ENCODE measurements around the gene TOR1AIP2.
A peak's percentile ranks its signal among the peaks of the same experiment; 100 is the strongest.

The TOR1AIP2 gene

DNA sequence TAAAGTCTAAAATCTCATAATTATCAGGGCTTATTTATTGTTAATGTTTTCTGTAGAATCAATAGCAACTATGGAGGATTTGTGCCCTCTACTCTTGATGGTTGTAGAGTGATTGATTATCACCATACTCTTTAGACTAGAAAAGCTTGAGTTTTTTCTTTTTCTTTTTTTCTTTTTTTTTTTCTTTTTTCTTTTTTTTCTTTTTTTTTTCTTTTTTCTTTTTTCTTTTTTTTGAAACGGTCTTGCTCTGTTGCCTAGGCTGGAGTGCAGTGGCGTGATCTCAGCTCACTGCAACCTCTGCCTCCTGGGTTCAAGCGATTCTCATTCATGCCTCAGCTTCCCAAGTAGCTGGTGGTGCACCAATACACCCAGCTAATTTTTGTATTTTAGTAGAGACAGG is 34.2 kb upstream of the TOR1AIP2 start:
- 100% methylated on average over 2 of the region's 3 CpGs; no CpG with 5 or more reads in 1 of the 2 experiments for WGBS, 2 experiments (ENCODE audit: insufficient coverage in 2 of 2)

DNA sequence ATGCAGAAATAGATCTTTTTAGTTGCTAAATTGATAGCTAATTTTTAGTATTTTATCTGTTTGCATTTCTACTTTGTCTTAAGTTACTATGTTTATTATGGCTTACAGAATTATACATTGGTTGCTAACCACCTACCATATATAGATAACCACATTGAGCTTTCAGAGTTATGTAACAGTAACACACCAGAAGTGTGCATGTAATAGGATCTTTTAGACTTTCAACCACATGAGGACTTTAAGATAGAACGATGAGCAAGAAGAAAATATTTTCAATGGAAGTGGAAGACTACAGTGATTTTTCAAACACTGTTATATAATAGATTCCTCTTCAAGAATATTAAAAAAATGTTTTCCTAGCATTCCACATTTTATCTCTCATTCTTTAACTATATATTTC is 33.3 kb upstream of the TOR1AIP2 start:
- Histone ChIP-seq H3K36me3 (ENCODE audit: control insufficient read depth, insufficient read depth, low read length) (peaks cover 54% of the 10 kb centered on the region), H3K9me3 (ENCODE audit: control insufficient read depth, low read length) (no peaks in the 10 kb centered on the region), H3K4me3 (ENCODE audit: extremely low read depth, insufficient read depth, low read length, poor library complexity, severe bottlenecking) (no peak overlapping the region), H3K4me1 (ENCODE audit: control insufficient read depth, insufficient read depth, low read length, poor library complexity, severe bottlenecking) (no peaks in the 10 kb centered on the region), H3K27ac (ENCODE audit: low read depth, low read length, severe bottlenecking) (no peak overlapping the region)
- no CpG with 5 or more reads among the region's 1 CpG for WGBS, 2 experiments (ENCODE audit: insufficient coverage in 2 of 2)

More for the DNA sequence above, 34.2 kb upstream of the TOR1AIP2 start:
- Histone ChIP-seq H3K4me1 (ENCODE audit: control insufficient read depth, insufficient read depth, low read length, poor library complexity, severe bottlenecking) (no peaks in the 10 kb centered on the region), H3K27ac (ENCODE audit: low read depth, low read length, severe bottlenecking) (no peak overlapping the region), H3K36me3 (ENCODE audit: control insufficient read depth, insufficient read depth, low read length) (peaks cover 54% of the 10 kb centered on the region), H3K9me3 (ENCODE audit: control insufficient read depth, low read length) (no peaks in the 10 kb centered on the region), H3K4me3 (ENCODE audit: extremely low read depth, insufficient read depth, low read length, poor library complexity, severe bottlenecking) (no peak overlapping the region)

DNA sequence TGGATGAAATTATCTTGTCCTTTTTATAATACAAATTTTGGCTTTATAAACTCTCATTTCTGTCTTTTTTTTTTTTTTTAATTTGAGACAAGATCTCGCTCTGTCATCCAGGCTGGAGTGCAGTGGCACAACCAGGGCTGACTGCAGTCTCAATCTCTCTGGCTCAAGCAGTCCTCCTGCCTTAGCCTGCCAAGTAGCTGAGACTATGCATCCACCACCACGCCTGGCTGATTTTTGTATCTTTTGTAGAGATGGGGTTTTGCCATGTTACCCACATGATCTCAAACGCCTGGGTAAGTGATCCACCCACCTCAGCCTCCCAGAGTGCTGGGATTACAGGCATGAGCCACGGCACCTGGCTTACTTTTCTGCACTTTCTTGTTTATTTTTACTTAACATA is 12.0 kb upstream of the TOR1AIP2 start:
- Histone ChIP-seq H3K36me3 (ENCODE audit: control insufficient read depth, insufficient read depth, low read length) (peaks cover 50% of the 10 kb centered on the region), H3K4me3 (ENCODE audit: extremely low read depth, insufficient read depth, low read length, poor library complexity, severe bottlenecking) (no peak overlapping the region), H3K4me1 (ENCODE audit: control insufficient read depth, insufficient read depth, low read length, poor library complexity, severe bottlenecking) (no peaks in the 10 kb centered on the region), H3K9me3 (ENCODE audit: control insufficient read depth, low read length) (no peaks in the 10 kb centered on the region), H3K27ac (ENCODE audit: low read depth, low read length, severe bottlenecking) (no peak overlapping the region)
- 88% methylated on average over 1 of the region's 4 CpGs; no CpG with 5 or more reads in 1 of the 2 experiments for WGBS, 2 experiments (ENCODE audit: insufficient coverage in 2 of 2)

DNA sequence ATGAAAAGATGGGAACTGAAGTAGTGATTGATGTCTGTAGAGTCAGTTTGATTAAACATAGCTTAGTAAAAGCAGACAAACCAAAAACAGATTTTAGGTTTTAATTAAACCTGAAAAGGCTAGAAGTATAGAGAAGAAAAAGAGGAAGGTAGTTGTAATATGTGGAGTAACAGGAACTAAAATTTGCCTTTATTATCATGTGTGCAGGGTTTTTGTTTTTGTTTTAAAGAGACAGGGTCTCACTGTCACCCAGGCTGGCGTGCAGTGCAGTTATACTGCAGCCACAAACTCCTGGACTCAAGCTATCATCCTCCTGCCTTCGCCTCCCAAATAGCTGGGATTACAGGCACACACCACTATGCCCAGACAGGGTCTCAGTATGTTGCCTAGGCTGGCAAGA is 10.5 kb upstream of the TOR1AIP2 start:
- Histone ChIP-seq H3K4me1 (ENCODE audit: control insufficient read depth, insufficient read depth, low read length, poor library complexity, severe bottlenecking) (no peaks in the 10 kb centered on the region), H3K4me3 (ENCODE audit: extremely low read depth, insufficient read depth, low read length, poor library complexity, severe bottlenecking) (no peak overlapping the region), H3K9me3 (ENCODE audit: control insufficient read depth, low read length) (no peaks in the 10 kb centered on the region), H3K36me3 (ENCODE audit: control insufficient read depth, insufficient read depth, low read length) (peaks cover 42% of the 10 kb centered on the region), H3K27ac (ENCODE audit: low read depth, low read length, severe bottlenecking) (no peak overlapping the region)
- 89 to 90% methylated on average over 2 of the region's 2 CpGs for WGBS, 2 experiments (ENCODE audit: insufficient coverage in 2 of 2)

DNA sequence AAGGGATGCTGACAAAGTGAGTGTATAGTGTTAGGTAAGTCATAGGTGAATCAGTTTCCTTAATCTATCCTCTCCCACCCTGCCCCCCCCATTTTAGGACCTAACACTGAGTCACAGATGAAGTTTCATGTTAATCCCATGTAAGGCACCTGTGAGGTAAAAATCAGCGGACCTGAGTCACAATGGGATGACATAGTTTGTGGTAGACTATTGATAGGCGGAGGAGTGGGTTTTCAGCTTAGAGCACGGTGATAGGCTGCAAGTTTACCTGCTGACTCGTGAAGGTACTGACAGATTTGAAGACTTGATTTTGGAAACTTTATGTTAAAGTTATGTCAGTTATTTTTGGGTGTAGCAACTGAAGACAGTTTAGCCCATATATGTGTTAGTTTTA is 6.1 kb upstream of the TOR1AIP2 start:
- Histone ChIP-seq H3K36me3 (ENCODE audit: control insufficient read depth, insufficient read depth, low read length) (peaks cover 17% of the 10 kb centered on the region), H3K4me3 (ENCODE audit: extremely low read depth, insufficient read depth, low read length, poor library complexity, severe bottlenecking) (peak overlapping the region; percentile 72), H3K9me3 (ENCODE audit: control insufficient read depth, low read length) (no peaks in the 10 kb centered on the region), H3K4me1 (ENCODE audit: control insufficient read depth, insufficient read depth, low read length, poor library complexity, severe bottlenecking) (no peaks in the 10 kb centered on the region), H3K27ac (ENCODE audit: low read depth, low read length, severe bottlenecking) (no peak overlapping the region)
- WGBS, 2 experiments (ENCODE audit: insufficient coverage in 2 of 2), result 12 to 19% methylated on average over 4 of the region's 4 CpGs

DNA sequence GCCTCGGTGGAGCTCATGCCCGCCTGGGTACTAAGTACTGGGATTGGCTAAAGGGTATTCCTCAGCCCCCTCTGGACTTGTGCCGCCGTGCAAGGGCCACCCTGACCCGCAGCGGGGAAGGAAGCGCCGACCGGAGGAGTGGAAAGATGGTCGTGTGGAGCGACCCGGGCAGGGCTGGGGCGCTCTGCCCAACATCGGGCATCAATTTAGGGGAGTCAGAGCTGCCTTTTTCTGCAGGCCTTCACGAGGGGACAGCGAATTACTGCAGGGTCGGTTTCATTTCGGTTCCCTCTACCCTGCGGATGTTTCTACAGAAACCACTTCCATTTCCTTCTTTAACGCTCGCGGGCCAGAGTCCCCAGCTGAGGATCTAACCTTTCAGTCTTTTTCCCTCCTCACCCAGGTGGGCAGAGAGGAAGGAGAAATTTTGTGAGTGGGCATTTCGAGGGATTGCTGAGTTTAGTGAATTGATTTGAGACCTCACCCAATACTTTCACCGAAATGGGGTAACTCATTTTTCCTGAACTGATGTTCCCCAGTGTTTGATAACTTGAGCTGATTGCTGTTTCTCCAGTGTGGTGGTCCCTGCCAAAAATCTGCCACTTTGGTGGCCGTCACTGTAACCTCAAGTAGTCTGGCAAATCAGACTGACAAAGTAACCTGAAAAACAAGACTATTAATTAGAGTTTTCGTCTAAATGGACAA is 5.6 kb upstream of the TOR1AIP2 start:
- WGBS, 2 experiments (ENCODE audit: insufficient coverage in 2 of 2), result 0 to 1% methylated on average over 17 to 20 of the region's 26 CpGs
- Histone ChIP-seq H3K9me3 (ENCODE audit: control insufficient read depth, low read length) (no peaks in the 10 kb centered on the region), H3K27ac (ENCODE audit: low read depth, low read length, severe bottlenecking) (peak overlapping the region; percentile 99), H3K4me3 (ENCODE audit: extremely low read depth, insufficient read depth, low read length, poor library complexity, severe bottlenecking) (peak overlapping the region; percentile 72), H3K4me1 (ENCODE audit: control insufficient read depth, insufficient read depth, low read length, poor library complexity, severe bottlenecking) (no peaks in the 10 kb centered on the region), H3K36me3 (ENCODE audit: control insufficient read depth, insufficient read depth, low read length) (peaks cover 15% of the 10 kb centered on the region)

DNA sequence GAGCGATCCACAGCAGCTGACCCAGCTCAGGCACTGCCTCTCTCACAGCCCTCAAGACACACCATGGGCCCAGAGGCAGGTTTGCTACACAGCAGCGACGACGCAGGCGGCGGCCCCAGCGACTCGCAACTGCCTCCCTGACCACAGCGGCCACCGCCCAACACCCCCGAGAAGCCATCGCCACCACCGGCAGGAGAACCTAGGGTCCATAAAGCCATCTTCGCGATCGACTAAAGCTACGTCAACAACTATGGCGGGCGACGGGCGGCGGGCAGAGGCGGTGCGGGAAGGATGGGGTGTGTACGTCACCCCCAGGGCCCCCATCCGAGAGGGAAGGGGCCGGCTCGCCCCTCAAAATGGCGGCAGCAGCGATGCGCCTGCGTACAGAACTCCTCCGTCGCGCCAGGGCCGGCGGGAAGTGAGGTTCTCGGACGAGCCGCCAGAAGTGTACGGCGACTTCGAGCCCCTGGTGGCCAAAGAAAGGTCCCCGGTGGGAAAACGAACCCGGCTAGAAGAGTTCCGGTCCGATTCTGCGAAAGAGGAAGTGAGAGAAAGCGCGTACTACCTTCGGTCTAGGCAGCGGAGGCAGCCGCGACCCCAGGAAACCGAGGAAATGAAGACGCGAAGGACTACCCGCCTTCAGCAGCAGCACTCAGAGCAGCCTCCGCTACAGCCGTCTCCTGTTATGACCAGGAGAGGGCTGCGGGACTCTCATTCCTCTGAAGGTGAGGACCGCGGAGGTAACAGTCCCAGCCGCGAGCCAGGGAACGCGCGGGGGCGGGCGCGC is 4.8 kb upstream of the TOR1AIP2 start, which contains the start of gene TOR1AIP1:
TOR1AIP1 (plus strand) TSS at position 33 of the 787 bp plus-strand sequence; CDS start at position 251, 218 bp downstream.
- peaks cover 14% of the 10 kb centered on the region for H3K36me3 ChIP-seq (ENCODE audit: control insufficient read depth, insufficient read depth, low read length)
- no peaks in the 10 kb centered on the region for H3K4me1 ChIP-seq (ENCODE audit: control insufficient read depth, insufficient read depth, low read length, poor library complexity, severe bottlenecking)
- H3K9me3 ChIP-seq (ENCODE audit: control insufficient read depth, low read length), result no peaks in the 10 kb centered on the region
- WGBS, 2 experiments (ENCODE audit: insufficient coverage in 2 of 2), result 0% methylated on average over 48 to 70 of the region's 72 CpGs
- peak within 1 kb of the TSS; percentile 99 for H3K27ac ChIP-seq (ENCODE audit: low read depth, low read length, severe bottlenecking)
- H3K4me3 ChIP-seq (ENCODE audit: extremely low read depth, insufficient read depth, low read length, poor library complexity, severe bottlenecking), result peak within 1 kb of the TSS; percentile 72

DNA sequence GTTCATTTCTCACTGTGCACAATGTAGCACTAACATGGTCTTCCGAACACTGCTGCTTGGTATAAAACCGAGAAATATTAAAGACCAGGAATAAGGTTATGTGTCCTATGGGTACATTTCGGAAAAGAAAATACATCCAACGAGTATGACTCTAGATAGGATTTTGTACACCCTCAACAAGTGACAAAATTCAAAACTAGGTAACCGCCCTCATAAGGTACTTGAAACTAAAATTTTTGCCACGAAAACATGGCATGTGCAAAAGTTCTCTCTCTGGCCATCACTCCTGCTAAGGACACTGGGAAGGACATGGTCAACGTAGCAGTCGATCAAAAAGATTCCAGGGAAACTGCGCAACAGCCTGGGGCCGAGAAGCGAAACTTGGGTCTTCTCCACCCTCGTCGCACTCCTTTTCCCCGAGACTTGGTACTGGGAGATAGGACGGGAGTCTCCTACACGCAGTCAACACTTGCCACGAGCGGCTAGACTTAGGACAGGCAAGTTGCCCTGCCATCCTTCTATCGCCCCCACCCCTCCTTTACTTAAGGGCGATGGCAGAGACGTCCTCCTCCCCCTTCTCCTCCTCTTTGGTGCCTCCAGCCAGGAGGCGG is 4.1 kb upstream of the TOR1AIP2 start:
- H3K4me3 ChIP-seq (ENCODE audit: extremely low read depth, insufficient read depth, low read length, poor library complexity, severe bottlenecking), result peak overlapping the region; percentile 72
- H3K27ac ChIP-seq (ENCODE audit: low read depth, low read length, severe bottlenecking), result peak overlapping the region; percentile 99
- WGBS, 2 experiments (ENCODE audit: insufficient coverage in 2 of 2), result 1 to 18% methylated on average over 10 to 13 of the region's 22 CpGs
- no peaks in the 10 kb centered on the region for H3K9me3 ChIP-seq (ENCODE audit: control insufficient read depth, low read length)
- H3K4me1 ChIP-seq (ENCODE audit: control insufficient read depth, insufficient read depth, low read length, poor library complexity, severe bottlenecking), result no peaks in the 10 kb centered on the region
- peaks cover 11% of the 10 kb centered on the region for H3K36me3 ChIP-seq (ENCODE audit: control insufficient read depth, insufficient read depth, low read length)

DNA sequence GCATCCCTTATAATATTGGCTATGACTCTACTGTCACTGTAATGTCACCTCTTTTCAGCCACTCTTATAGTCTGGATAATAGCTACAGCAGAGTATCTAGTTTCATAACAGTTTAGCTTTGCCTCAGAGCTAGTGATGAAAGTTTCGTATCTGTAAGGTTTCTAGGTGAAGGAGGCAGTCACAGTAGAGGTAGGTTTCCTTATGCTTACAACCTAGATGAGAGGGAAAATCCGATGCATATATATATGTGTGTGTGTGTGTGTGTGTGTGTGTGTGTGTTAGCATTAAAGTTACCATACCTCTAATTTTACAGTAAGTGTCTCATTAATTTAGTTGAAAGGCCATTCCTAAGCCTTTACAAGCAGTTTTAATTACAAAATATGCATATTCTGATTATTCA is 2.2 kb upstream of the TOR1AIP2 start:
- H3K9me3 ChIP-seq (ENCODE audit: control insufficient read depth, low read length), result no peaks in the 10 kb centered on the region
- WGBS, 2 experiments (ENCODE audit: insufficient coverage in 2 of 2), result 100% methylated on average over 1 of the region's 2 CpGs
- no peaks in the 10 kb centered on the region for H3K4me1 ChIP-seq (ENCODE audit: control insufficient read depth, insufficient read depth, low read length, poor library complexity, severe bottlenecking)
- H3K4me3 ChIP-seq (ENCODE audit: extremely low read depth, insufficient read depth, low read length, poor library complexity, severe bottlenecking), result no peak overlapping the region
- H3K27ac ChIP-seq (ENCODE audit: low read depth, low read length, severe bottlenecking), result no peak overlapping the region
- H3K36me3 ChIP-seq (ENCODE audit: control insufficient read depth, insufficient read depth, low read length), result peaks cover 11% of the 10 kb centered on the region

DNA sequence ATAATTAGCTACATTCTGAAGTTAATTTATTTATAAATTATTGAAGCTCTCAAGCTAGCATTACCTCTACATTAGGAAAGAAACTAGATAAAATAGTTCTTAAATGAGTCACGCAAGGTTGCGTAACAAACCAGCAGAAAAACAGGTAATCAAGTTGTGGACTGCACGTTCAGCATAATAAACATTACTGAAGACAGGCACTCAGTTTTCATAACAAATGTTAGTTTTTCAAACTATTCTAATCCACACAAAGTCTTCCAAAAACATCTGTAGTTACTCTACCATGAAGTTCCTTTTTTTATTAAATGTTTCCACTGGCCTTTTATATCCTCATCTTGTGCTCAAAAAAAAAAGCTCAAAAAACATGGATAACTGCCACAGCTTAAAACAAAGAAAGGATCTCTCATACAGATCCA is 1.3 kb downstream of the TOR1AIP2 start:
- Histone ChIP-seq H3K36me3 (ENCODE audit: control insufficient read depth, insufficient read depth, low read length) (peaks cover 41% of the 10 kb centered on the region), H3K27ac (ENCODE audit: low read depth, low read length, severe bottlenecking) (peak overlapping the region; percentile 46)
- WGBS, 2 experiments (ENCODE audit: insufficient coverage in 2 of 2), result 93 to 100% methylated on average over 2 to 3 of the region's 3 CpGs

More for the DNA sequence above, 1.3 kb downstream of the TOR1AIP2 start:
- Histone ChIP-seq H3K9me3 (ENCODE audit: control insufficient read depth, low read length) (no peaks in the 10 kb centered on the region), H3K4me3 (ENCODE audit: extremely low read depth, insufficient read depth, low read length, poor library complexity, severe bottlenecking) (peak overlapping the region; percentile 80), H3K4me1 (ENCODE audit: control insufficient read depth, insufficient read depth, low read length, poor library complexity, severe bottlenecking) (no peaks in the 10 kb centered on the region)
